CD4-positive, alpha-beta T cell (primary cell): Measurements from ENCODE around the gene METTL25. TPM values are rescaled to one million over a fixed set of nuclear protein-coding genes. Genes with fewer than 3 reads are reported as not detected.
A peak's percentile ranks its signal among the peaks of the same experiment; 100 is the strongest.
"Not testable (repeated sequence)": the region's sequence is repeated elsewhere in the genome, so short reads cannot be mapped to it uniquely, and the experiment has no call there.

Source experiments
- ATAC-seq: fragments of 200-7000 bp; cut with Tn5 transposase; one replicate; pipeline ENCODE4 v1.10.0; 2022; ENCODE audit warnings: mild to moderate bottlenecking; ENCODE audit not compliant: poor library complexity
- CTCF ChIA-PET: fragments of 350-600 bp; sonication (Branson Sonifier 250); formaldehyde crosslinking; loops from one replicate; lab custom pipeline; 2021; ENCODE audit warnings: antibody characterized with exemption, inconsistent platforms; lab: Charles Lee
- POLR2A ChIA-PET: fragments of 350-600 bp; sonication (Branson Sonifier 250); formaldehyde crosslinking; loops from one replicate; lab custom pipeline; 2021; ENCODE audit warnings: antibody characterized with exemption, inconsistent platforms; lab: Charles Lee
- DNase-seq, 14 experiments: peaks; one replicate each; pipeline ENCODE4 v3.0.0-alpha.2; 2013 to 2020; ENCODE audit warnings: mixed read lengths in 2 of 14
- H3K27ac ChIP-seq, 2 donors: one replicate each; pipeline versions ENCODE4 v1.5.1 to v1.7.0; 2013; ENCODE audit warnings: low read length in 2 of 2, low read depth in 1 of 2, mild to moderate bottlenecking in 1 of 2
- H3K27me3 ChIP-seq, 2 experiments: 1 replicate in 1 of 2; 2 replicates in 1 of 2; pipeline versions ENCODE4 v1.6.1 to v1.7.0; 2013; ENCODE audit warnings: low read length in 2 of 2, control low read depth in 1 of 2, mild to moderate bottlenecking in 1 of 2, moderate library complexity in 1 of 2; ENCODE audit not compliant: insufficient read depth in 2 of 2, control insufficient read depth in 1 of 2
- H3K36me3 ChIP-seq: one replicate; pipeline ENCODE4 v1.6.1; 2013; ENCODE audit warnings: low read length, control low read depth; ENCODE audit not compliant: insufficient read depth
- H3K4me1 ChIP-seq: one replicate; pipeline ENCODE4 v1.6.1; 2013; ENCODE audit warnings: low read length, control low read depth; ENCODE audit not compliant: insufficient read depth
- H3K4me3 ChIP-seq: one replicate; pipeline ENCODE4 v1.5.1; 2013; ENCODE audit warnings: mild to moderate bottlenecking, low read length, moderate library complexity
- H3K9me3 ChIP-seq, 2 experiments: 1 replicate in 1 of 2; 2 replicates in 1 of 2; pipeline versions ENCODE4 v1.6.1 to v1.7.0; 2013; ENCODE audit warnings: low read length in 2 of 2, mild to moderate bottlenecking in 2 of 2, control low read depth in 1 of 2, moderate library complexity in 1 of 2; ENCODE audit not compliant: control insufficient read depth in 1 of 2, insufficient read depth in 1 of 2
- H3K27ac Mint-ChIP-seq: one replicate; pipeline ENCODE4 v1.8.0; 2020; ENCODE audit warnings: mixed read lengths
- H3K27me3 Mint-ChIP-seq: one replicate; pipeline ENCODE4 v1.8.0; 2021; ENCODE audit warnings: mixed read lengths
- H3K36me3 Mint-ChIP-seq: one replicate; pipeline ENCODE4 v1.8.0; 2021; ENCODE audit warnings: low read depth, mixed read lengths
- H3K4me1 Mint-ChIP-seq: one replicate; pipeline ENCODE4 v1.8.0; 2021; ENCODE audit warnings: low read depth, mixed read lengths
- H3K4me3 Mint-ChIP-seq: one replicate; pipeline ENCODE4 v1.8.0; 2020; ENCODE audit warnings: mild to moderate bottlenecking, mixed read lengths
- H3K9me3 Mint-ChIP-seq: one replicate; pipeline ENCODE4 v1.8.0; 2020; ENCODE audit warnings: mixed read lengths
- intact Hi-C, 2 experiments: fragments of 100-400 bp; cut with DNase I in 1 of 2; cut with micrococcal nuclease in 1 of 2; formaldehyde crosslinking; loops; one replicate each; pipeline versions ENCODE4 v1.15.1 to v1.9.0; 2023 to 2025; cut with DNase I, micrococcal nuclease
- total RNA-seq, 174 experiments: library from RNA in 2 of 174; stranded (reverse) in 2 of 174; gene quantifications; one replicate each; pipeline ENCODE4 v1.2.3 and lab custom pipeline; 2021 to 2026
- TF ChIP-seq, protein P1 (sequence below): fragments of 200-600 bp; IDR thresholded peaks from one replicate; pipeline ENCODE4 v1.8.0; 2022; ENCODE audit warnings: antibody characterized with exemption, mild to moderate bottlenecking

The METTL25 gene
- total RNA-seq, 2 experiments from 2014 or later: 12.4 to 12.6 TPM

DNA sequence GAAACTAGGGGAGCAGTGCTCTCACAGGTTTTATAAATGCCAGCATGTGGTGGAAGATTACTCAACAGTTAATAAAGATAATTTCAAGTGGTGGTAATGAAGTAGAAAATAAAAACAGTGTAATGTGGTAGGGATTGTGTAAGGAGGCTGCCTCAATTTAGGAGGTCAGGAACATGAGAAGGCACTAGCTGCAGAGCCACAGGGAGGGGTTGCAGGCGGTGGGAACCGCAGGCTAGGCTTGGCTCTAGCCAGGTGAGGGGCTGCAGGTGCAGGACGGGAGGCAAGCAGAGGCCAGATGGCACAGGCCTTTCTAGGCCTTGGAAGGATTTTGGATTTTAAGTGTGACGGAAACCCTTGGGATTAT, 768 bp downstream of the METTL25 start:
- Mint-ChIP-seq H3K9me3 (no peaks in the 10 kb centered on the region), H3K36me3 (peaks cover 56% of the 10 kb centered on the region)
- intact Hi-C loops: loop anchor here in 1 of 2 experiments (5.0 to 10.0 kb wide), 2 partner anchors 328 to 714 kb away; partner anchors contain the start of gene TMTC2

DNA sequence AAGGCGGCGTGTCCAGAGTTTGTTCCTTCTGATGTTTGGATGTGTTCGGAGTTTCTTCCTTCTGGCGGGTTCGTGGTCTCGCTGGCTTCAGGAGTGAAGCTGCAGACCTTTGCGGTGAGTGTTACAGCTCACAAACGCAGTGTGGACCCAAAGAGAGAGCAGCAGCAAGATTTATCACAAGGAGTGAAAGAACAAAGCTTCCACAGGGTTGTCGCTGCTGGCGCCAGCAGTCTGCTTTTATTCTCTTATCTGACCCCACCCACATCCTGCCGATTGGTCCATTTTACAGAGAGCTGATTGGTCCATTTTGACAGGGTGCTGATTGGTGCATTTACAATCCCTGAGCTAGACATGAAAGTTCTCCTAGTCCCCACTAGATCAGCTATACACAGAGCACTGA, 2.5 kb downstream of the METTL25 start:
- H3K9me3 Mint-ChIP-seq, H3K27me3 ChIP-seq, POLR2A ChIA-PET, H3K4me1 ChIP-seq, H3K4me3 ChIP-seq, H3K27ac ChIP-seq, CTCF ChIA-PET, DNase-seq, ATAC-seq, H3K9me3 ChIP-seq, H3K27ac Mint-ChIP-seq, H3K27me3 Mint-ChIP-seq: not testable (repeated sequence)
- intact Hi-C loops: loop anchor here in 1 of 2 experiments (5.0 kb wide), 1 partner anchor 326 kb away; the partner anchor contains the start of gene TMTC2
- Mint-ChIP-seq H3K4me1 (peaks cover 67% of the 10 kb centered on the region), H3K36me3 (peaks cover 39% of the 10 kb centered on the region), H3K4me3 (peak overlapping the region; percentile 36)
- H3K36me3 ChIP-seq: peaks cover 11% of the 10 kb centered on the region

More for the DNA sequence above, 768 bp downstream of the METTL25 start:
- peaks cover 74% of the 10 kb centered on the region for H3K4me1 Mint-ChIP-seq
- TF ChIP-seq, protein P1, sequence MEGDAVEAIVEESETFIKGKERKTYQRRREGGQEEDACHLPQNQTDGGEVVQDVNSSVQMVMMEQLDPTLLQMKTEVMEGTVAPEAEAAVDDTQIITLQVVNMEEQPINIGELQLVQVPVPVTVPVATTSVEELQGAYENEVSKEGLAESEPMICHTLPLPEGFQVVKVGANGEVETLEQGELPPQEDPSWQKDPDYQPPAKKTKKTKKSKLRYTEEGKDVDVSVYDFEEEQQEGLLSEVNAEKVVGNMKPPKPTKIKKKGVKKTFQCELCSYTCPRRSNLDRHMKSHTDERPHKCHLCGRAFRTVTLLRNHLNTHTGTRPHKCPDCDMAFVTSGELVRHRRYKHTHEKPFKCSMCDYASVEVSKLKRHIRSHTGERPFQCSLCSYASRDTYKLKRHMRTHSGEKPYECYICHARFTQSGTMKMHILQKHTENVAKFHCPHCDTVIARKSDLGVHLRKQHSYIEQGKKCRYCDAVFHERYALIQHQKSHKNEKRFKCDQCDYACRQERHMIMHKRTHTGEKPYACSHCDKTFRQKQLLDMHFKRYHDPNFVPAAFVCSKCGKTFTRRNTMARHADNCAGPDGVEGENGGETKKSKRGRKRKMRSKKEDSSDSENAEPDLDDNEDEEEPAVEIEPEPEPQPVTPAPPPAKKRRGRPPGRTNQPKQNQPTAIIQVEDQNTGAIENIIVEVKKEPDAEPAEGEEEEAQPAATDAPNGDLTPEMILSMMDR: no peak
- Histone ChIP-seq H3K9me3 (no peaks in the 10 kb centered on the region), H3K4me1 (peaks cover 10% of the 10 kb centered on the region), H3K4me3 (peak overlapping the region; percentile 79), H3K27ac (peak overlapping the region; percentile 89 to 95), H3K36me3 (peaks cover 27% of the 10 kb centered on the region), H3K27me3 (no peaks in the 10 kb centered on the region)
- peak in 3 of 14 experiments; percentile 6 to 40 (median 30) for DNase-seq
- ChIA-PET CTCF (interaction anchor here (1.3 to 1.7 kb wide), 4 partner anchors 8 to 327 kb away, joined by 3 to 11 read pairs (median 5); partner anchors contain the start of gene TMTC2), POLR2A (interaction anchor here (0.6 to 2.0 kb wide), 4 partner anchors 23 to 715 kb away, joined by 3 to 14 read pairs (median 5); partner anchors contain the start of gene TMTC2)
- ATAC-seq: no peak
- peak overlapping the region; percentile 100 for H3K4me3 Mint-ChIP-seq
- H3K27ac Mint-ChIP-seq: peak overlapping the region; percentile 99
- H3K27me3 Mint-ChIP-seq: no peaks in the 10 kb centered on the region

DNA sequence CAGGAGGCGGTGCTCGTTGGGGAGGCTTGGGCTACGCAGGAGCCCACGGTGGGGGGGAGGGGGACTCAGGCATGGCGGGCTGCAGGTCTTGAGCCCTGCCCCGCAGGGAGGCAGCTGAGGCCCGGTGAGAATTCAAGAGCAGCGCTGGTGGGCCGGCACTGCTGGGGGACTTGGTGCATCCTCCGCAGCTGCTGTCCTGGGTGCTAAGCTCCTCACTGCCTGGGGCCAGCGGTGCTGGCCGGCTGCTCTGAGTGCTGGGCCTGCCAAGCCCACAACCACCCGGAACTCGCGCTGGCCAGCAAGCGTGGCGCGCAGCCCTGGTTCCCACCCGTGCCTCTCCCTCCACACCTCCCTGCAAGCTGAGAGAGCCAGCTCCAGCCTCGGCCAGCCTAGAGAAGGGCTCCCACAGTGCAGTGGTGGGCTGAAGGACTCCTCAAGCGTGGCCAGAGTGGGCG, 3.2 kb downstream of the METTL25 start:
- peaks cover 10% of the 10 kb centered on the region for H3K4me1 ChIP-seq
- TF ChIP-seq, protein P1: no peak
- CTCF ChIA-PET: no interaction called here
- no peaks in the 10 kb centered on the region for H3K27me3 ChIP-seq
- Mint-ChIP-seq H3K4me1 (peaks cover 61% of the 10 kb centered on the region), H3K27me3 (no peaks in the 10 kb centered on the region), H3K9me3 (no peaks in the 10 kb centered on the region), H3K27ac (no peak overlapping the region), H3K4me3 (no peak overlapping the region), H3K36me3 (peaks cover 32% of the 10 kb centered on the region)
- H3K27ac ChIP-seq: no peak overlapping the region
- POLR2A ChIA-PET: no interaction called here
- intact Hi-C loops: loop anchor here in 1 of 2 experiments (5.0 kb wide), 1 partner anchor 326 kb away; the partner anchor contains the start of gene TMTC2
- peaks cover 5% of the 10 kb centered on the region for H3K36me3 ChIP-seq
- DNase-seq (peak in 1 of 14 experiments; percentile 26), ATAC-seq (no peak)
- no peaks in the 10 kb centered on the region for H3K9me3 ChIP-seq
- H3K4me3 ChIP-seq: no peak overlapping the region
